Measurements from ENCODE around the gene LANCL1. TPM values are rescaled to one million over a fixed set of nuclear protein-coding genes. Genes with fewer than 3 reads are reported as not detected.

The LANCL1 gene, protein sequence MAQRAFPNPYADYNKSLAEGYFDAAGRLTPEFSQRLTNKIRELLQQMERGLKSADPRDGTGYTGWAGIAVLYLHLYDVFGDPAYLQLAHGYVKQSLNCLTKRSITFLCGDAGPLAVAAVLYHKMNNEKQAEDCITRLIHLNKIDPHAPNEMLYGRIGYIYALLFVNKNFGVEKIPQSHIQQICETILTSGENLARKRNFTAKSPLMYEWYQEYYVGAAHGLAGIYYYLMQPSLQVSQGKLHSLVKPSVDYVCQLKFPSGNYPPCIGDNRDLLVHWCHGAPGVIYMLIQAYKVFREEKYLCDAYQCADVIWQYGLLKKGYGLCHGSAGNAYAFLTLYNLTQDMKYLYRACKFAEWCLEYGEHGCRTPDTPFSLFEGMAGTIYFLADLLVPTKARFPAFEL
- 10 to 100 TPM; 24.8 to 28.1 (median 25.7) TPM for total RNA-seq

DNA sequence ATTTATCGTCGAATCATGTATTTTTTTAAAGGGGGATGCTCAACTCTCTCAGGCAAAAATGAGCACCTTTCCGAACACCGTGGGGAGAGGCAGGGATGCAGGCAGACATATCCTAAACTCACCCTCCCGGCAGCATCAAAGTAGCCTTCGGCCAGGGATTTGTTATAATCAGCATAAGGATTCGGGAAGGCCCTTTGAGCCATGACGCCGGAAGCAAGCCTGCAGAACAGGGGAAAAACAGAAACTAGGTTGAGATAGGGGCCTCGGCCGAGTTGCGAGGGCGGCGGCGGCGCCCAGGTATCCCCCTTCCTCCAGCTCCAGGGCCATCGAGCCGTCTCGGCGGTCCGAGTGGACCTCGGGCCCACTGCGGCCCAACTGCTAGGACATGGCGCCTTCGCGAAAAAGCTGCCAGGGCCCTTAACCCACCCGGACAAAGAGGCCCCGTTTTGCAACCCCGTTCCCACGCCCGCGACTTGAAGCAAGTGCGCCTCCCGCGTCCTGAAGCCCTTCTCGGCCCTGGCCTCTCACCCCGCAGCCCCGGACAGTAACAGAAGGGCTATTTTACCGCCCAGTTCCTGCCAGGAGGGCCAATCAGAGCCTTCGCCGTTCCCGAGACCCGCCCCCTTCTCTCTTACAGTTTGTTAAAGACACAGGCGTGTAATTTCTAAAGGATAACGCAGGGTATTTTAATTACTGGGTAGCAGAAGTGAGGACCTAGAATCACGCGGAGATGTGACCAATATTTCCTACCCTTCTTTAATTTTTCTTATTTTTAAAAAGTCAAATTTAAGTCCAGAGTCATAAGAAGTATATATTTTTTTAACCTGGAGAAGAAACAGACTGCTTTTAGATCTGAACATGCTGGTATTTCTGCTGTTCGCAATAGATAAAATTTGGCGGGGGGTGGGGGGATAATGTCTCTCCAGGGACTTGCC lies at the start of gene LANCL1:
LANCL1 (minus strand) TSS at position 566 of the 935 bp plus-strand sequence; CDS start at position 203, 363 bp downstream.
- Mint-ChIP-seq H3K4me1 (ENCODE audit: low read depth) (peaks cover 60% of the 10 kb centered on the region), H3K27me3 (ENCODE audit: low read depth) (no peaks in the 10 kb centered on the region), H3K4me3 (peak within 1 kb of the TSS; percentile 99), H3K36me3 (ENCODE audit: insufficient read depth) (peaks cover 8% of the 10 kb centered on the region), H3K9me3 (no peaks in the 10 kb centered on the region)
- DNase-seq (peak; percentile 68), ATAC-seq (peak; percentile 99 to 100)

DNA sequence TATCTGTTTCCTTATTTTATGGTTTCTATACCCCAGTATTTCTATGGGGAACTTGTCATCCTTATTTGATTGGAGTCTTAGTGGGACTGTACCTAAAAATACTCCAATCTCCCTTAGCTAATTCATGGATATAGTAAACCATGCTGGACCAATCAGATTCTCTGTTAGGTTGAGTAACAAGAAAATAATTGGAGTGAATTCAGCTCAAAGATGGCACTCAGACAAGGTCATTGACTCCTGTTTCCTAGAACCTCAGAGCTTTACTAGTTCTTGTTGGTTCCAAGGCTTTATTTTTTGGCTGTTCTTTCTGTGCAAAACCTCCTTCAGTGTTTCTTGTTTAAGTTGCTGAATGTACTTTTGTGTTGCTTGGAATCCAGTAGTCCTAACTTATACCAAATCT lies 48.0 kb upstream of the LANCL1 start:
- Mint-ChIP-seq H3K27me3 (ENCODE audit: low read depth) (peaks cover 9% of the 10 kb centered on the region), H3K4me3 (no peak overlapping the region), H3K36me3 (ENCODE audit: insufficient read depth) (no peaks in the 10 kb centered on the region), H3K9me3 (no peaks in the 10 kb centered on the region), H3K4me1 (ENCODE audit: low read depth) (no peaks in the 10 kb centered on the region)
- no peak for ATAC-seq
- DNase-seq: no peak

DNA sequence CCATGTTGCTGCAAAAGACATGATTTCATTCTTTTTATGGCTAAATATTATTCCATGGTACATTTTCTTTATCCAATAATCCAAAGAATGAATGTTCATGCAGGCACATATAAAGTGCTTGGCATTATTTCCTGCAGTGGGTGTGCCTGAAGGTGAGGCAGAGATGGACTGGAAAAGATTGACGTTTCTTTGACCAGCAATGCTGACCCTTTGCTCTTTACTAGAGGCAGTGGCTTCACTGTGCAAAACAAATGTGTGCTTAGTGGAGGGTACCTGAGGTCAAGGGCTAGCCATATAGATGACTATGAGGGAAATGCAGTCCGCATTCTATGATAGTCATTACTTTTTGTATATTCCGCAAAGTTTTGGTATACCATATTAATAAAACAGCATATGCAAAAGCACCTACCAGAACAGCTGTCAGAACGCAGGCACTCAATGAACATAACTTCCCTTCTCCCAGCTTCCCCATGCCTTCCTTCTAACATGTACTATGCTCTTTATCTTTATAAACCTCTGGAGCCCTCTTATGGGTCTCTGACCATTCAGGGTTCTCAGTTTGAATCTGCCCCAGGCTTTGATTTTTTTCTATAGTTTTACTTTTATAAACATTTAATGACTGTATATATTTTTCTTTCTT lies 47.2 kb upstream of the LANCL1 start:
- Mint-ChIP-seq H3K9me3 (no peaks in the 10 kb centered on the region), H3K4me1 (ENCODE audit: low read depth) (no peaks in the 10 kb centered on the region), H3K4me3 (no peak overlapping the region), H3K27me3 (ENCODE audit: low read depth) (peaks cover 11% of the 10 kb centered on the region), H3K36me3 (ENCODE audit: insufficient read depth) (no peaks in the 10 kb centered on the region)
- ATAC-seq (no peak), DNase-seq (no peak)

DNA sequence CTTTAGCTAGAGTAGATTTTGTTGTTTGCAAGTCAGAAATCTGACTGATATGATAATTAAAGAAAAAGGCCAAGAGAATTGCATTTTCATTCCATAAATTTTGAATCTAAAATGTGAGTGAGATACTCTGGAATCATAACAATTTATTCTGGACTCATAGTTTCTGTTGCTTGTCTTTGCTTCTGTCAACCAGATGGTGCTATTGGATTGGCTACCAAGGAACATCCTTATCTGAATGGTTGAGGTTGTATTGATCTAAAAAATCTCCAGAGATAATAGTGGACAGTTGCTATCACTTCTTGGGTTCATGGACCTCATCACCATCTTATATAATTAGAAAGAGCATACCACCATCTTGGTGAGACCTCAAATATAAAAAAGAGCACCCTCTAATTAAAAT lies 45.8 kb upstream of the LANCL1 start:
- no peak overlapping the region for H3K4me3 Mint-ChIP-seq
- no peaks in the 10 kb centered on the region for H3K4me1 Mint-ChIP-seq (ENCODE audit: low read depth)
- no peak for DNase-seq
- no peaks in the 10 kb centered on the region for H3K36me3 Mint-ChIP-seq (ENCODE audit: insufficient read depth)
- H3K9me3 Mint-ChIP-seq: no peaks in the 10 kb centered on the region
- H3K27me3 Mint-ChIP-seq (ENCODE audit: low read depth): peaks cover 10% of the 10 kb centered on the region
- no peak for ATAC-seq

DNA sequence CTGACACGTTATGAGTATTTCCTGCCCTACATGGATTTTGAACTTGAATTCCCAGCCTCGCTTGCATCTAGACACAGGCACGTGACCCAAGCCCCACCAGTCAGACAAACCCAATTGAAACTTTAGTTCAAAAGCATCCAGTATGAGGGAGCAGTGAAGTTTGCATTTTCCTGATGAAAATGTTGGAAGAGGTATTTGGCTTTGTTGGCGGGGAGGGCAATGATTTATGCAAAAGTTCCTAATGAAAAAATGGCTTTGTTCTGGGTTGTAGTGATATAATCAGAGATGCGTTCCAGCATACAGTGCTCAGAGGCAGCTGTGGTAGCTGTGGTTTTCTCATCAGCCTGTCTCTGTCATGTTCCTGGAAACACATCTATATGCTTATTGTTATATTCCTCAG lies 43.0 kb upstream of the LANCL1 start:
- Mint-ChIP-seq H3K36me3 (ENCODE audit: insufficient read depth) (no peaks in the 10 kb centered on the region), H3K9me3 (peaks cover 18% of the 10 kb centered on the region), H3K4me1 (ENCODE audit: low read depth) (no peaks in the 10 kb centered on the region), H3K27me3 (ENCODE audit: low read depth) (peaks cover 23% of the 10 kb centered on the region), H3K4me3 (no peak overlapping the region)
- no peak for DNase-seq
- no peak for ATAC-seq

DNA sequence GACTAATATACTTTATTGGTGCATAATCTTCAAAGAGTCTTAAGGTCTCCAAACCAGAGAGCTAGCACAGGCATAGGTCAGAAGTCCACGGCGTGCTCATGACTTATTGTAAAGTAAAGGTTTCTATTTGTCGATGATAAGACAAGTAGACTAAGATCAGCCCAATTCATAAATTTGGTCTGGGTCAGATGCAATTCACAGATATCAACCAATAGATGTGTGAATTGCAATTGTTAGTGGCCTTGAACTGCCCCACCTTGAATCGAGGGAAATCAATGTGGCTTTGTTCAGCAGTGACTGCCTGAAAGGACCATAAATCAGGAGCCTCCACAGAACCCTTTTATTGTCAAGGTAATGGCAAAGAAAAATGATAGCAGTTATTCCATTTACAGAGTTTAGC lies 40.7 kb upstream of the LANCL1 start:
- H3K9me3 Mint-ChIP-seq: peaks cover 27% of the 10 kb centered on the region
- no peak for ATAC-seq
- no peak overlapping the region for H3K4me3 Mint-ChIP-seq
- peaks cover 24% of the 10 kb centered on the region for H3K27me3 Mint-ChIP-seq (ENCODE audit: low read depth)
- no peak for DNase-seq
- no peaks in the 10 kb centered on the region for H3K4me1 Mint-ChIP-seq (ENCODE audit: low read depth)
- no peaks in the 10 kb centered on the region for H3K36me3 Mint-ChIP-seq (ENCODE audit: insufficient read depth)

DNA sequence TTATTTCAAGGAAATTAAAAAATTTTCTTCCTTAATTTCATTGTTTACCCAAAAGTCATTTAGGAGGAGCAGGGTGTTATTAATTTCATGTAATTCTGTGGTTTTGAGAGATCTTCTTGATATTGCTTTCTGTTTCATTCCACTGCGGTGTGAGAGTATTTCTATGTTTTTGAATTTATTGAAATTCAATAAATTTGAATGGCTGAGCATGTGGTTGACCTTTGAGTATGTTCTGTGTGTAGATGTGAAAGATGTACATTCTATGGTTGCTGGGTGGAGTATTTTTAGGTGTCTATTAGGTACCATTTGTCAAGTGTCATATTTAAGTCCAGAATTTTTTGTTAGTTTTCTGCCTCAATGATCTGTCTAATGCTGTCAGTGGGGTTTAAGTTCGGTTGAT lies 39.4 kb upstream of the LANCL1 start:
- Mint-ChIP-seq H3K9me3 (peaks cover 27% of the 10 kb centered on the region), H3K36me3 (ENCODE audit: insufficient read depth) (no peaks in the 10 kb centered on the region), H3K4me1 (ENCODE audit: low read depth) (no peaks in the 10 kb centered on the region), H3K27me3 (ENCODE audit: low read depth) (peaks cover 22% of the 10 kb centered on the region), H3K4me3 (no peak overlapping the region)
- DNase-seq (no peak), ATAC-seq (no peak)

DNA sequence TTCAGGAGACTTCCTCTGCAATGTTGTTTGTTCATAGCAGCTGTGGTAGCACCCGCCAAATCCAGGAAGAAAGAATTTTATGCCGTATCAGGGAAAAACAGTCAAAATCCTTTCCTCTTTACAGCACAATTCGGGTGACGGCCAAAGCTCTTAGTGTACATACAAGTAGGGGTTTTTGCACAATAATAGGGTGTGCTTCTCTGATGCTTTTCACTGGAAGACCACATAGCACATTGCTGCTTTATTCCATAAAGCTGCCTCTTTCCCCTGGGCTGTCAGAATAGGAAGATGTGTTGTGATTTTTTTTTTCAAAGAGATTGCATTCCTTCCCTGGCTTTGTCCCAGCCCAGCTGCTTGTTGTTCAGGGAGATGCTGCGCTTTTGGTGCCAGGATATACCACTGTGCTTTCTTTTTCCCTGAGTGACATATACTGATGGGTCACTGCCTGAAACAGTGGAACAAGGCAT lies 27.2 kb upstream of the LANCL1 start:
- Mint-ChIP-seq H3K4me3 (no peak overlapping the region), H3K9me3 (peaks cover 16% of the 10 kb centered on the region), H3K36me3 (ENCODE audit: insufficient read depth) (no peaks in the 10 kb centered on the region)

DNA sequence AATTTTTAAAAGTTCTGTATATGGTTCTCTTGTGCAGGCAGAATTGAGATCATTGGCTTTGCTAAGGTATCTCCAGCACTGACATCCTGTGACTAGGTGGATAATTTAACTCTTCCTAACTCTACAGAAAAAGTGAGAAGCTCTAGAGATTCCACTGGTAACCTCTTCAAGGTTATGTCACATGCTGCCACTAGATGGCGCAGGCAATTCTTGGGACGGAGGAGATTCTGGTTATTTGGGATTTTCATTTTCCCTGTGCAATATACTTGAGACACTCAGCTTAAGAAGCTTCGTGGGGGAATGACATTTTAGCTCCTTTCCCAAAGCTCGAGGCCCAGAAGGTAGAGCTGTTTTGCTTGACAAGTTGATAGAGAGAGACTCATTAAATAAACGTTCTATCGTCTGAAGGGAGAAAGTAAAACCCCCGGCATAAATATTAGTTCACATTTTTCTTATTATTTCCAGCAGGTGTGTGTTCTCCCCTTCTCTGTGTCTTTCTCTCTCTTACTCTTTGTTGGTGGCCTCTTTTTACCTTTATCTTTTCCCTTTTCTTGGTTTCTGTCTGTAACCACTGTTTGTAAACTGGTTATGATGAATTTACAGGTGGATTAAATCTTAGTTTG lies 26.6 kb upstream of the LANCL1 start:
- peaks cover 12% of the 10 kb centered on the region for H3K27me3 Mint-ChIP-seq (ENCODE audit: low read depth)
- no peaks in the 10 kb centered on the region for H3K36me3 Mint-ChIP-seq (ENCODE audit: insufficient read depth)
- H3K4me3 Mint-ChIP-seq: peak overlapping the region; percentile 46
- peaks cover 16% of the 10 kb centered on the region for H3K9me3 Mint-ChIP-seq
- DNase-seq (no peak), ATAC-seq (no peak)
- peaks cover 4% of the 10 kb centered on the region for H3K4me1 Mint-ChIP-seq (ENCODE audit: low read depth)

More for the DNA sequence above, 27.2 kb upstream of the LANCL1 start:
- Mint-ChIP-seq H3K4me1 (ENCODE audit: low read depth) (peaks cover 4% of the 10 kb centered on the region), H3K27me3 (ENCODE audit: low read depth) (peaks cover 12% of the 10 kb centered on the region)
- ATAC-seq: no peak
- DNase-seq: no peak

DNA sequence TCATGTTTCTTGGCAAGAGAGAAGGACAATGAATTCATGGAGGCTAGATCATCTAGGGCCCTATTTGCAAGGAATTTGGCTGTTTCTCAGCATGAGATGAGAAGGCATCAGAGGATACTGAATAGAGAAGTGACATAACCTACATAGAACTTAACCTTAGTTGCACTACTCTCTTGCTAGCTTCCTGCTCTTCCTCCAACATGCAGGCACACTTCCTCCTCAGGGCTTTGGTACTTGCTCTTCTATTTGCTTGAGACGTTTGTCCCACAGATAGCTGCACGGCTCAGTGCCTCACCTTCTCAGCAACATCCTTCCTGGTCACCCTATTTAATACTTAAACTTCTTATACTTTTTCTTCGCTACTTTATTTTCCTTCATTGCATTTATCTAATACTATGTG lies 20.0 kb upstream of the LANCL1 start:
- H3K9me3 Mint-ChIP-seq: peaks cover 11% of the 10 kb centered on the region
- H3K36me3 Mint-ChIP-seq (ENCODE audit: insufficient read depth): no peaks in the 10 kb centered on the region
- peaks cover 6% of the 10 kb centered on the region for H3K4me1 Mint-ChIP-seq (ENCODE audit: low read depth)
- peaks cover 5% of the 10 kb centered on the region for H3K27me3 Mint-ChIP-seq (ENCODE audit: low read depth)
- ATAC-seq (no peak), DNase-seq (no peak)
- no peak overlapping the region for H3K4me3 Mint-ChIP-seq

DNA sequence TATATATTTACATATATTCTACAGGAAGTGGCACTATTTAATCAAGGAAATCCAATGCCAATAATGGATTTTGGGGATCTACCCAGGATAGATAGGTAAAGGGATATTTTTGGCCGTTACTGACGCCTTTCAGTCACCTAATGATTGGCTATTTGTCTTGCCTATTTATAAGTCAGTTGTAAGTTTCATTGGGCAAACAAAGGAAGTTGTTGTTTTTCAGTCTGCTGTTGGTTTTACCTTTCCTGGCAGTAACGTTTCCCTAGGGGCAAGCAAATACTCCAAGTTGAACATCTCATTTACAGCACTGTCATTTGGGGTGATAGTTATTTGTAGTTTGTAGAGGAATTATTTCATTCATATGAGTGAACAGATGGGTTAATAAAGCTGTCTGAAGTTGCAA lies 17.0 kb upstream of the LANCL1 start:
- DNase-seq (no peak), ATAC-seq (no peak)
- Mint-ChIP-seq H3K9me3 (no peaks in the 10 kb centered on the region), H3K27me3 (ENCODE audit: low read depth) (no peaks in the 10 kb centered on the region), H3K4me3 (no peak overlapping the region), H3K36me3 (ENCODE audit: insufficient read depth) (no peaks in the 10 kb centered on the region), H3K4me1 (ENCODE audit: low read depth) (peaks cover 6% of the 10 kb centered on the region)

DNA sequence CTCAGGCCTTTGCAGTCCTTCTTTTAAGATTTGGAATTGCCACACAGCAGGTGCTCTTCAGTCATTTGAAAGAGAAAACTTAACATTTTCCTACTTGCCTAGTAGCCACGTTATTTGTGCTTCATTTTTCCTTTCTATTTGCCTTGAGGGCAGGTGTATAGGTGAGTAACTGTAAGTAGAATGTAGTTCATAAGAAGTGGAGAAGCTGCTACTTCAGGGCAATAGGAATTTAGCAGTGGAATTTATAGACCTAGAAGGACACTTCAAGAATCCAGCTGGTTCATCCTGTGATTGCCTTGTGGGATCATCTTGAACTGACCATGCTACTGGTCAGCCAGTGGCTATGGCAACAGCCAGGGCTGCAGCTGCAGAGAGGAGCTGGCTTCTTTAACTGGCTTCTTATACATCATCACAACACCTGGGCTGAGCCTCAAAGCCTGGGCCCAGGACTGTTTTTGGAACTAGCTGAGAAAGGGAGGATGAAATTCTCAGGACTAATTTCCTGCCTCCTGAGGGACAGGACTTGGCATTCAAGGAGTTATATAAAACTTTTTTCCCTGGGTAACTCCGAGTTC lies 5.1 kb upstream of the LANCL1 start:
- Mint-ChIP-seq H3K36me3 (ENCODE audit: insufficient read depth) (peaks cover 2% of the 10 kb centered on the region), H3K9me3 (peaks cover 12% of the 10 kb centered on the region), H3K4me1 (ENCODE audit: low read depth) (peaks cover 31% of the 10 kb centered on the region), H3K4me3 (no peak overlapping the region), H3K27me3 (ENCODE audit: low read depth) (no peaks in the 10 kb centered on the region)
- ATAC-seq (no peak), DNase-seq (no peak)

DNA sequence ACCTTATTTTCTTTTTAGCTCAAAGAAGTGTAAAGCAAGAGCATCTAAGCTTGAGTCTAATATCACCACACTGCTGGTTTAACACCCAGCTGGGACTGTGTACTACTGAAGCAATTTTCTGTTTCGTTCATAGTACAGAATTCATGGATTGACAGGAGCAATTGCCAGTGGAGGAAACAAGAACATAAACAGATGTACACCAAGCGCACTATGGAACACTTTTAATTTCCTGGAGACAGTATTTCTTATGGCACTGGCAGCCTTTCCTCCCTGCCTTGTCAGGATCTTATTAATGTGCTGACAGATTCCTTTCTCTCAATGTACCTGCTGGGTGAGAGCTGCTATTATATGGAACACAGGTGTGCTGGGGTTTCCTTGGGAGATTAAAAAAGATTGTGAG lies 4.2 kb upstream of the LANCL1 start:
- no peaks in the 10 kb centered on the region for H3K27me3 Mint-ChIP-seq (ENCODE audit: low read depth)
- peaks cover 12% of the 10 kb centered on the region for H3K9me3 Mint-ChIP-seq
- DNase-seq: no peak
- H3K4me1 Mint-ChIP-seq (ENCODE audit: low read depth): peaks cover 34% of the 10 kb centered on the region
- ATAC-seq: no peak
- peaks cover 2% of the 10 kb centered on the region for H3K36me3 Mint-ChIP-seq (ENCODE audit: insufficient read depth)
- no peak overlapping the region for H3K4me3 Mint-ChIP-seq
